SIG-M5 treated with dmso at 0.1 percent for 504 hours (cell line): ENCODE data around the gene MVK.

ENCODE experiments used
- DNase-seq: peaks from one replicate; lab custom pipeline; 2025; ENCODE audit not compliant: unreplicated experiment; lab: John Stamatoyannopoulos, UW

MVK gene

GRCh38 chr12:109573029-109573913 lies at the start of gene MVK, which contains the start of gene MMAB:
Gene MVK, plus strand, starts transcription at chr12:109573794. Its CDS starts 1,029 bp downstream, at chr12:109574823.
Gene MMAB, minus strand, starts transcription at chr12:109573504. Its CDS starts 24 bp downstream, at chr12:109573480.
- peak; percentile 99 for DNase-seq

DNA sequence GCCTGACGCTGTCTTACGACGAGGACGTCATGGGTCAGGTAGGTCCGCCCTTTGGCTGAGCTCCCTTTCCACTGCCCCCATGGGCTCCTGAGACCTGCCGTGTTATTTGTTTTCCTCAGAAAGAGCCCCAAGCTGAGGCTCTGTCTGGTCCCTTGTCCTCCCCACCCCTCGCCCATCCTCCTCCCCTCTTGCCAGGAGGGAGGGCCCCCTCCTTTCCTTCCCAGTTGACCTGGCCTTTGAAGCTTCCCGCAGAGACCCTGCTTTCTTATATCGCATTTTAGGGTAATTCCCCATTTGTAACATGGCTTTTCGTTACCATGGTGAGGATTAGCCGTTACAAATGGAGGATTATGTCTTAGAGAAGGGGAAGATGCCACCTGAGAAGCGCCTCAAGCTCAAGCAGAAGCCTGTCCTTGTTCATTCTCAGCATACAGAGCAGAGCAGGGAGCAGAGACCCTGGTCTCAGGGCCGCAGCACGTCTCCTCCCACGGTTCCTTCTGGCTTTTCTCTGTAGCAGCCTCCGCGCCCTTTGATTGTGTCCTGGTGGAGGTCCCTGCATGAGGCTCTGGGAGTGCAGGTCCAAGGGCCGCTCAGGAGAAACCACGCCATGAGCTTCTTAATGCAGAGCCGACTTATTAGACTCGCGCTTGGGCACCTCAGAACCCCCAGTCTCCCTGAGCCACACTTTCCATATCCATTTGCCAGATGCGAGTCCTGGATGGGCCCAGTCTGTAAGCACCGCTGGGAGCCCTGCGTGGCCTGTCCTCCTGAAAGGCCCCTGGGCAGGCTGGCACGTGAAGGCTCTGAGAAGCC lies 48.9 kb upstream of the MVK start:
- DNase-seq, result no peak

- no peak for DNase-seq
These were observed 48.4 kb upstream of the MVK start for GRCh38 chr12:109525279-109525585.

- DNase-seq, result no peak
These were observed 46.0 kb upstream of the MVK start for GRCh38 chr12:109527489-109528123.

DNA sequence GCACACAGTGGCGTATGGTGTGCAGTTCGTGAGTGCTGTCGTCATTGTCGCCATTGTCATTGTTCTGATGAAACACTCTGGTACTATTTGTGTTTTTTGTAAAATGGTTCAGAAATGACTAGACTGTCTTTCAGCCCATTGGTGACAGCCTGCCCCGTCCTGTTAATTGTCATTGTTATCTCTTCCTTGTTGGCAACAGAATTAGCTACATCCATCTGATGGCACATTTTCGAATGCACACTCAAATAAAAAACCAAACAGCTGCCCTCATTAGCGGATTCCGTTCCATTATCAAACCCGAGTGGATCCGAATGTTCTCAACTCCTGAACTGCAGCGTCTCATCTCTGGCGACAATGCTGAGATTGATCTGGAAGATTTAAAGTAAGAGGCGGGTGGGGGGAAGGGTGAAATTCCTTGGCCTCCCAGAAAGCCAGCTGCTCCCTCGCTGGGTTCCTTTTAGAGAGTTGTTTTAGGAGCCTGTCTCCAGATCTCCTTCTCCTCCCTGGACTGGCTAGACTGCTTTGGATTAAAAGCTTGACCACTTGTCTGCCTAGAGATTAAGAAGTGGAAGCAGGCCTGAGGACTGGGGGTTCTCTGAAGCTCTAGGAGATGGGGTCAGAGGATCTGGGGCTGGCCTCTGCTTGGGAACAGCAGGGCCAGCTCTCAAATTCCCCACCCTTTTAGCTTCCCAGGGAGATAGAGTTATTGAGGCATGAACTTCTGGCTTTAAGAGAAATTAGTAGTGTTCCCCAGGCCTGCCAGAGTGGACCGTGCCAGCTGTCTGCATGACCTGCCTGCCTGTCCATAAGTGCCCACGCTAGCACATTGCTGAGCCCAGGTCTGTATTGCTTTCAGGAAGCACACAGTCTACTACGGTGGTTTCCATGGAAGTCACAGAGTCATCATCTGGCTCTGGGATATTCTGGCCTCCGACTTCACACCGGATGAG lies 43.6 kb upstream of the MVK start:
- DNase-seq, result no peak

DNA sequence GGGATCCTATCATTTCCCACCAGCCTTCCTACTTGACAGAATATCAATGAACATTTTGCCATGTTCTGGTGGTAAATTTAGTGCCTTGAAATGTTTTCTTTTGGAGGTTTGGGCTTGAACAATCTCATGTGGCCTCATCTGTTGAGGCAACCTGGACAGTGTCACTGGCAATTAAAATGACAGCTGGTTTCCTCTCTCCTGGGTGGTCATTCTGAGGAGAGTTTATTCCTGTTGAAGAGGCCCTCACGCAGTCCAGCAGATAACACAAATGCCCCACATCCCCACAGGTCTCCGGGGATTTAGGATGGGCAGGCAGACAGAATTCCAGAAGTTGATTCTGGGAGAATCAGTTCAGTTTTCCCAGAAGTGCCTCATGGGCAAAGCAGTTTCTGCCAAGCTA lies 42.2 kb upstream of the MVK start:
- no peak for DNase-seq

DNA sequence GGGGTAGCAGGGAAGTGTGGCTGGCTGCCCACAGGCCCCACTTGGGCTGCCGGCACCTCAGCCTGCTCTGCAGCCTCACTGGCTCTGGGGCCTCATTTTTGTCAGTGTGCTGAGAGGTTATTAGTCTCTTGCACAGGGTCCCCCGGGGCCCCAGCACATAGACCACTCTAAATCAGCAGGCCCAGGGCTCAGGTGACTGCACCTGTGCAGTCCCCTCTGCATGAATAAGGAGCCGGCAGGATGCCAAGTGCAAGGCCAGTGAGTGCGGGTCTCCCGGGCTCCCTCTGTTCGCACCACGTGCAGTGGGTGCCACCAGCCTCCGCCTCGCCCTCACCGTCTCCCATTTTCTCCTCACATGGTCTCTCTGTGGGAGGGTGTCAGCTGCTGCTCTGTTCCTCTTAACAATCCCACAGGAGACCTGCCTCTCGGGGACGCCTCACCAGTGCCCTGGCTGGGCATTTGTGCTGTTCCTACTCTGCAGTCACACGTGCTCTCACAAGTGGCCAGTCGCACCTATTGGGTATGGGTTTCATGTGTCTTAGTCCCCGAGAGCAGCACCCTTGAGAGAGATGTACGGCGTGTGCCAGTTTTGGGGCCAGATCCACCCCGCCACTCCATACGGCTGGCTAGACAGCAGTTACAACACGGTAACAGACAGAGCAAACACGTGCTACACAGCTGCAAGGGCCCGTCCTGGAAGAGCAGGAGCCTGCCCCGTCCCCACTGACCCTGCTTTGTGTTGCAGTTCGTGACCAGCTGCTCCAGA lies 40.7 kb upstream of the MVK start:
- no peak for DNase-seq

DNA sequence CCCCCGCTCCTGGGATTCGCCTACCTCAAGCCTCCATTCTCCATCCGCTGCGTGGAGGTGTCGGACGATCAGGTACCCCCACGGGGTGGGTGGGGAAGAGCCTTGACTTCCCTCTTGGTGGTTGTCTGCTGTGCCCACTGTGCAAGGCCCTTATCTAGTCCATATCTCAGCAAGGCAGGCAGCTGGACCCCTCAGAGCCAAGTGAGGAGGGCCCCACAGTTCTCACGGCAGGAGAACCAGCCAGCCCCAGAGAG lies 40.2 kb upstream of the MVK start:
- DNase-seq, result no peak

GRCh38 chr12:109534456-109534855 lies 39.1 kb upstream of the MVK start:
- DNase-seq, result no peak

- DNase-seq, result no peak
These were observed 38.2 kb upstream of the MVK start for GRCh38 chr12:109535231-109535862.

DNA sequence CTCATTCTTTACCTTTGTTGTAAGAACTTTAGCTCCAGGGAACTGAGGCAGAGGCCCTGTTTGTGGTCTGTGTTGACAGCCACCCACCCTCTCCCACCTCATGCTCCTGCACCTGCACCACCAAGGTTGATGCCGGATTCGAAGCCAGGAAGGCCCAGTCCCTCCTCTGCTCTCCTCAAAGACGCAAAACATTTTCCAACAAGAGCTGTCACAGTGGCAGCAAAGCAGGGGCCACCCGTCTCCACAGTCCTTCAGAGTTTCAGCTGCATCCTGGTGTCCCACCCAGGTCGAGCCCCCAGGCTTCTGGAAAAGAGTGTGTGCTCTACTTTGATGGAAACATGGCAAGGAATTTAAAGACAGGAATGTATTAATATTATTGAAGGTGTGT lies 37.7 kb upstream of the MVK start:
- DNase-seq, result no peak

DNA sequence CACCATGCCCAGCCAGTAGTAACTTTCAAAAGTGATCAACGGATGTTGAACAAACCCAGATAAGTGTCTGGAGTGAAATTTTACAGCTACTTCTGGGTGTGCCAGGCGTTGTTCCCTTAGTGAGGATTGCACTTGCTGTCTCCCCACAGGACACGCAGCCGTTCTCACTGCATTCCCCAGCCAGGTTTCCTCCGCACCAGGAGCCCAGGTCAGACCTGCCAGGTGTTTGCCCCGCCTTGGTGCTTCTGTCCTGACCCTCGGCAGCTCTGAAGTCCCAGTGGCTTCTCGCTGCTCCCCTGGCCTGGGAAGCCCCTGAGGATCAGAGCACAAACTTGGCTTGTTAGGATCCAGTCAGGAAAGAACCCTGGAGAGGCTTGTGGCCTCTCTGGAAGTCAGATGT lies 36.5 kb upstream of the MVK start:
- DNase-seq, result no peak

- no peak for DNase-seq
These were observed 35.3 kb upstream of the MVK start for GRCh38 chr12:109538191-109538863.

DNA sequence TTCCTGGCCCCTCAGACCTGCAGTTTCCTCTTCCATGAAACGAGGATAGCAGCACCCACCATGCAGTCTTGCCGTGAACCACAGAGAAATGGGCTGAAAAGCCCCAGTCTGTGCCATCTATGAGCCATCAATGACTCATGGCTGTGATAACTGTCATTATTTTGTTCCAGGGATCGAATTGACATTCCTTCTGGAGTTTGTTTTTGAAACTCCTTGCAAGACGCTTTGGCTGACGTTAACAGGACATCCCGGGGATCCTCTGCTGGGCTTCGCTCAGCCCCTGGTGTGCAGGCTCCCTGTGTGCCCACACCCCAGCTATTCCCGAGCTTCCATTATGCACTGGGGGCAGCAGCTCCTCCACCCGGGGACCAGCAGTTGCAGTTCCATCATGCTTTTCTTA lies 34.1 kb upstream of the MVK start:
- DNase-seq, result no peak

DNA sequence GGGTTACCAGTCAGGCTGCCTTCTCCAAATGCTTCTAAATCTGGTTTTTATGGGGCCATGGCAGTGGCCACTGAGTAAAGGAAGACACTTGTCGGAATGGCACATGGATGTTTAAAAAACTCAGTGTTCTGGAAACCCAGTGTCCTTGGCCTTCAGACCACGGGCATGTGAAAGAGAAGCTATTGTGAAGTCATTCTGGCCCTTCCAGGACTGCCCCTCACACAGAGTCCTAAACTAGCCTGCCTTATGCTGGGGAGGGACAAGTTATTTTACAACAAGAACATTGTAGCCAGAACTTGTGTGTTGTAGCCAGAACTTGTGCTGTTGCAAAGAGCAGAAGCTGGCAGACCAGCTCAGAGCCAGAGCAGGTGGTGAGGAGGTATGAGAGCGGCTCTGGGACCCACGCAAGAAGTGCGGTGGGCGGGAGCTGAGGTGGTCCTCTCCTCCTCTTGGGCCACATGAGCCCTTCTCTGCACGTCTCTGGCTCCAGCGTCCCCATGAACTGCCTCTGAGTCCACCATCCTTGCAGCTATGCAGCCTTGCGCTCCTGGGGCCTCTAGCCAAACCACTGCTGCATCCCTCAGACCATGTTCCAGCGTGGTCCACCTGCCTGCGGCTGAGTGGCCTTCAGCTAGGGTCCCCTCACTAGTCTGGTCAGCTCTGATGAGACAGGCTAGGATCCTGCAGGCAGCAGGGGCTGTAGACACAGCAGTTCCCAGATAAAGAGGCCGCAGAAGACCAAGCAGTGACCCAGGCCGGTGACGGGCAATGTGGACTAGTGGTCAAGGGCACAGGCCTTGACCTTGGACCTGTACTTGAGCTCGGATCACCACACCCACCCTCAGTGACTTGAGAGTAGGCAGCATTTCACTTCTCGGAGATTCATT lies 32.8 kb upstream of the MVK start:
- no peak for DNase-seq

GRCh38 chr12:109541413-109541726 lies 32.2 kb upstream of the MVK start:
- no peak for DNase-seq

DNA sequence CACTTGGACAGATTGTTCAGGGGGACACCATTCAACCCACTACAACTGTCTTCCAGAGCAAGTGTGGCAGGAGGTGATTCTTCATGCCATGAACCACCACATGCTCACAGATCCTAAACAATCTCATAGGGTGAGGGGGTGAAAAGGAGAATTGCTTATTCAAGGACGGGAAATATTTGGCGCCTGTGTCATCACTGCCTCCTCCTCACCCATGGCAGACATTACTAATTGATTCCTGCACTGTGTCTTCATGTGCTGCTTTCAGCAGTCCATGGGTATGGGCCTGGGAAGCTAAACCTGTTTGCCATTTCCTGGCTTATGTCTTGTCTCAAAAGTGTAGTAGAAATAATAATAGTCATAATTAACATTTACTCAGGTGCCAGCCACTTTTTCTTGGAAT lies 31.6 kb upstream of the MVK start:
- DNase-seq, result no peak

DNA sequence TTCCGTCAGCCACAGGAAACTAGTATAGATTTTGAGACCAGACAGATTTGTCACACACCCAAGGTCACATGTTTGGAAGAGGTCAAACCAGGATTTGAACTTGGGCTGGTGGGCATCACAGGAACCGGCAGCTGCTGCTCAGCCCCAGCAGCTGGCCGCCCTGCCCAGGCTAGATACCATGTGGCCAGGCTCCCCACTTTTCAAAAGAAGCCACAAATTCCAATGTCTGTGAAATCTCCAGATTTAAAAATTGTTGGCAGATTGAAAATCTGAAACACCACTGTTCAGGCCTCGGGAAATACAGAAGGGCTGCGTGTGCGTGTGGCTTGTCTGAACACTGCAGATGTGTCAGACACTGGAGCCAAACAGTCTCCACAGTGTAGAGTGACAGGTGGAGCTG lies 30.7 kb upstream of the MVK start:
- DNase-seq, result no peak
